Measurements from ENCODE around the gene SNTA1. TPM values are rescaled to one million over a fixed set of nuclear protein-coding genes. Genes with fewer than 3 reads are reported as not detected.
"Not testable (repeated sequence)": the region's sequence is repeated elsewhere in the genome, so short reads cannot be mapped to it uniquely, and the experiment has no call there.

SNTA1 gene
- total RNA-seq, 4 donors from 2014 or later, result 28.5 to 39.2 (median 37.0) TPM

- no peak for ATAC-seq (ENCODE audit: low FRiP score)
- TF ChIP-seq CTCF (IDR thresholded peaks at IDR 0.05), result no peak
Observed at GRCh38 chr20:33391722-33392415, 51.7 kb downstream of the SNTA1 start.

GRCh38 chr20:33389326-33389725 is 54.2 kb downstream of the SNTA1 start:
- not testable (repeated sequence) for ATAC-seq (ENCODE audit: low FRiP score); DNase-seq (ENCODE audit: low spot score)

More at GRCh38 chr20:33391722-33392415, 51.7 kb downstream of the SNTA1 start:
- no peak for DNase-seq (ENCODE audit: low spot score)

- ATAC-seq (ENCODE audit: low FRiP score) (no peak), DNase-seq (ENCODE audit: low spot score) (no peak)
- no peak for TF ChIP-seq CTCF (IDR thresholded peaks at IDR 0.05)
Observed at GRCh38 chr20:33388268-33388667, 55.3 kb downstream of the SNTA1 start.

GRCh38 chr20:33387177-33387576 is 56.4 kb downstream of the SNTA1 start:
- DNase-seq (ENCODE audit: low spot score) (no peak), ATAC-seq (ENCODE audit: low FRiP score) (no peak)

GRCh38 chr20:33386673-33387072 is 56.9 kb downstream of the SNTA1 start:
- TF ChIP-seq CTCF (IDR thresholded peaks at IDR 0.05), result no peak
- ATAC-seq (ENCODE audit: low FRiP score), result no peak

More at GRCh38 chr20:33387177-33387576, 56.4 kb downstream of the SNTA1 start:
- no peak for TF ChIP-seq CTCF (IDR thresholded peaks at IDR 0.05)

GRCh38 chr20:33377366-33377765 is 66.2 kb downstream of the SNTA1 start:
- TF ChIP-seq CTCF (IDR thresholded peaks at IDR 0.05), result no peak
- ATAC-seq (ENCODE audit: low FRiP score) (no peak), DNase-seq (ENCODE audit: low spot score) (no peak)

More at GRCh38 chr20:33386673-33387072, 56.9 kb downstream of the SNTA1 start:
- DNase-seq (ENCODE audit: low spot score), result no peak

GRCh38 chr20:33373735-33374605 is 69.6 kb downstream of the SNTA1 start:
- TF ChIP-seq CTCF (IDR thresholded peaks at IDR 0.05), result no peak
- DNase-seq (ENCODE audit: low spot score), result no peak
- ATAC-seq (ENCODE audit: low FRiP score), result no peak

All from omental fat pad (tissue), 4 donors.